GM21390 (cell line): ENCODE data around the gene ADGRD1.

ENCODE experiments used
- ATAC-seq: cut with Tn5 transposase; IDR thresholded peaks from one replicate; pipeline ENCODE4 v1.9.1; 2021; ENCODE audit not compliant: unreplicated experiment

The ADGRD1 gene

DNA sequence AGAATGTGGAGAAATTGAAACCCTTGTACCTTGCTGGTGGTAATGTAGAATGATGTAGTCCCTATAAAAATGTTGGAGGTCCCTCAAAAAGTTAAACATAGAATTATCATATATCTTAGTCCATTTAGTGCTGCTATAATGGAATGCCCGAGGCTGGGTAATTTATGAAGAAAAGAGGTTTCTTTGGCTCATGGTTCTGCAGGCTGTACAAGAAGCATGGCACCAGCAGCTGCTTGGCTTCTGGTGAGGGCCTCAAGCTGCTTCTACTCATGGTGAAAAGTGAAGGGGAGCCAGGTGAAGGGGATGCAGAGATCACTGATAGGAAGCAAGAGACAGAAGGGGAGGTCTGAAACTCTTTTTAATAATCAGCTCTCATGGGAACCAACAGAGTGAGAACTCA, 233.9 kb downstream of the ADGRD1 start:
- ATAC-seq, result no peak

- no peak for ATAC-seq
Measured at GRCh38 chr12:131188131-131189050, 234.7 kb downstream of the ADGRD1 start.

- no peak for ATAC-seq
Measured at GRCh38 chr12:131189781-131190180, 236.1 kb downstream of the ADGRD1 start.

- no peak for ATAC-seq
Measured at GRCh38 chr12:131190965-131191364, 237.3 kb downstream of the ADGRD1 start.
